NK-92 (cell line): ENCODE results near the gene CCND1.

ENCODE experiments used
- DNase-seq: peaks from one replicate; lab custom pipeline; 2025; ENCODE audit not compliant: unreplicated experiment; lab: John Stamatoyannopoulos, UW

Gene CCND1

DNA sequence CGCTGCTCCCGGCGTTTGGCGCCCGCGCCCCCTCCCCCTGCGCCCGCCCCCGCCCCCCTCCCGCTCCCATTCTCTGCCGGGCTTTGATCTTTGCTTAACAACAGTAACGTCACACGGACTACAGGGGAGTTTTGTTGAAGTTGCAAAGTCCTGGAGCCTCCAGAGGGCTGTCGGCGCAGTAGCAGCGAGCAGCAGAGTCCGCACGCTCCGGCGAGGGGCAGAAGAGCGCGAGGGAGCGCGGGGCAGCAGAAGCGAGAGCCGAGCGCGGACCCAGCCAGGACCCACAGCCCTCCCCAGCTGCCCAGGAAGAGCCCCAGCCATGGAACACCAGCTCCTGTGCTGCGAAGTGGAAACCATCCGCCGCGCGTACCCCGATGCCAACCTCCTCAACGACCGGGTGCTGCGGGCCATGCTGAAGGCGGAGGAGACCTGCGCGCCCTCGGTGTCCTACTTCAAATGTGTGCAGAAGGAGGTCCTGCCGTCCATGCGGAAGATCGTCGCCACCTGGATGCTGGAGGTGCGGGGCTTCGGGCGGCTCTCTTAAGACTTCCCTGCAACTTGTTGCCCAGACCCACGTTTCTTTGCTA is at the start of gene CCND1:
Gene CCND1 (plus strand): TSS at position 162 of the 587 bp plus-strand sequence. CDS start 158 bp downstream, at position 320.
- no peak for DNase-seq

- no peak for DNase-seq
Measured at GRCh38 chr11:69592986-69593650, 47.8 kb upstream of the CCND1 start.

DNA sequence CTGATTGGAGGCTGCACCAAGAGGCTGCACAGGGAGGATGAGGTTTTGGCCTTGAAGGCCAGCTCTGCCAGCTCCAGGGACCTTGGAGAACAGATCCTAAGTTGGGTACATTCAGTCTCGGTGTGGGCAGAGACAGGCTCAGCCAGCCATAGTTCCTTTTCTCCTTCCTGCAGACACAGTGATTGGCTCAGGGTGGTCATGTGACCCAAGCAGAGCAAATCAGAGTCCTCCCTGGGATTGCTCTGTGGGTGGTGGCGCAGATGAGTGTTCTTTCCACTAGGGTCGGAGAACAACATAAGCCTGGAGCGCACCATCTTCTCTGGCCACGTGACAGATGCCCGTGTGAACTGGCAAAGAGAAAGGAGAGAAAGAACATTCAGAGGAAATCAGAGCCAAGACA is 47.1 kb upstream of the CCND1 start:
- DNase-seq, result no peak

DNA sequence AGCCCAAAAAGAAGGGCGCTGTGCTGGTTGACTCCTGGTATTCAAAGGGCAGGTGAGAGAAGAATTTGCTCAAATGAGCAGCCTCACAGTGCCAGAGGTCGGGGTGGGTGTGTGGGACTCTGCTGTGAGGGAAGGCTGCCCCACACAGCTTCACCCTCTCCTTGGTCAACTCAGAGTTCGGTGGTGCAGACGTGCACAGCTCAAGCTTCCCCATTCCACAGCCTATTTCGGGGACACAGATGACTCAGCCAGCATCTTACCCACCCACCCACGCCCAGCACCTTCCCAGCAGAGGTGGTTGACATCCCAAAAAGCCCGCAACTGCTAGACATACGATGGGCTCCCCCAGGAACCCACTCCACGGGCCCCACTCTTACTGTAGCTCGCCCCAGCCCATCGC is 46.5 kb upstream of the CCND1 start:
- DNase-seq, result no peak

- DNase-seq, result no peak
Measured at GRCh38 chr11:69595805-69596665, 44.9 kb upstream of the CCND1 start.

- no peak for DNase-seq
Measured at GRCh38 chr11:69598147-69598546, 42.8 kb upstream of the CCND1 start.

GRCh38 chr11:69599502-69599901 is 41.5 kb upstream of the CCND1 start:
- DNase-seq, result no peak

GRCh38 chr11:69600001-69600400 is 41.0 kb upstream of the CCND1 start:
- no peak for DNase-seq

- no peak for DNase-seq
Measured at GRCh38 chr11:69601011-69601975, 39.7 kb upstream of the CCND1 start.

DNA sequence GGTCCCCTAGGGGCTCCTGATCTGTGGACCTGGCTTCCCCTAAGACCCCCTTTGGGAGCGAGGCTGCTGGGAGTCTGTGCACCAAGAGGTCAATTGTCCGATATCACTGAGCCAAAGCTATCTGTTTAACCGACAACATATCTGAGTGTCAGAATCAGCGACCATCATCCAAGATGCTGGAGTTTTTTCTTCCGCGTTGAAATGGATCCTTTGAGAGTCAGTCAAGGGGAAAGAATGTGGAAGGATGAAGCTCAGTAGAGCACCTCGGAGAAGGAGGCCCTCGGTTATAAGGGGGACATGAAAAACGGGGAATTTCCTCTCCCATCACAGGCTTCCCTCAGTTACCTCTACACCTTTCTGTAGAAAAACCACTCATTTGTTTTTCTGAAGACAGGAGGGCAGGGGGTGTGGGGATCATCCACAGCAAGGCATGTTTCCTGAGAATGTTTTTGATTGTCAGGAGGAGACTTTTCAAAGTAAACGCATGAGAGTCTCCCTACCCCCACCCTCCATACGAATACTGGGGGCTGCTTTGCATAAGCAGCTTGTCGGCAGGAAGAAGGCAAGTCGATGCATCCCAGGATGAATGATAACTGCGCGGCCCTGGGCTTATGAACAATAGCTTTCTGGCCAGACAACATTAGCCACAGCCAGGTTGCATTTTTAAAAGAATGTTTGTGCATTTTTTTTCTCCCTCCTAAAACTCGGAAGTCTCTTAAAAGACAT is 37.7 kb upstream of the CCND1 start:
- DNase-seq, result no peak

DNA sequence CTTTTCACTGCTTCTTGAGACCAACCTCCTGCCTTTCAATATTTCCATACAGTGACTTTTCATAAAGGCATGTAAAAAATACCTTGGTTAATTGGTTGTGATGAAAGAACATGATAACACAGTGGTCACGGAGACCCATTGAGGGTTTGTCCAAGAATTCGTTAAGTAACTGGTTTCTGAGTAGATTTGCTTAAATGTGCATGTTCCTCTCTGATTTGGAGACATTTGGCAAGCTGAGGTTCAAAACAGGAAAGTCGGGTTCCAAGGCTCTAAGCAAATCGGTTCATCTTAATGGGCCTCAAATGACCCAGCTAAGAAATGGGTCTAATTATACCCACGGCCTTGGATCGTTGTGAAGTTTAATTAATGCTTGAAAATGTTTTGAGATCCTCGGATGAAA is 36.9 kb upstream of the CCND1 start:
- no peak for DNase-seq

DNA sequence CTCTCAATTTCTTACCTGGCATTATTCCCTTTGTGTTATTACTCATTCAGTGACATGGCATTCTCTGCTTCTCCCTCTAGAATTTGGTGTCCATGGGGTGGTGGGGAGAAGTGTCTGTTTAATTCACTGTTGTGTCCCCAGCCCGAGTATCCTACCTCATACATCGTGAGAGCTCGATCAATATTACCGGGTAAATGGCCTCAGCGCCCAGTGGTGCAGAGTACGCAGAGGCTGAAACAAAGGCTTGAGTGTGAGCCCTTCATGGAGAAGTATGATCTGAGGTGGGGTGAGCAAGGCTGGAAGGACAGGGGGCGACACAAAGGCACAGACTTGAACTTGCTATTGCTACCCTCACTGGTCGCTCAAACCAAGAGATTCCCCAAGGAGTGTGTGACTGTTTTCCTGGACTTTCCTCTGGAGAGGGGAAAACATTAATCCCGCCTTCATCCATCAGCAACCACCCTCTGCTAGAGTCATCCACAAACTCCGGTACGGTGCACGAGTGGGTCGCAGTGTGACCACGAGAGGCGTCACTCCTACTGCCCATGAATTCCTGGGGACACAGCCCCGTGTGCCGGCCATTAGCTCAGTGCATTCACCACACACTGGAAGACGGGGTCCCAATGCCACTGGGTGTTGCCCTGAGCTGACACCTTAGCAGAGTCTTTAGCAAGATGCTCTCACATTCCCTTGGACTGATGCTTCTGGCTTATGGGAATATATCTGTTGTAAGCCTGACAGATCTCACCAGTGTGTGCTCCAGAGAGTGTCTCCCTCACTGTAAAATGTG is 35.0 kb upstream of the CCND1 start:
- DNase-seq, result no peak

GRCh38 chr11:69609351-69609750 is 31.6 kb upstream of the CCND1 start:
- DNase-seq, result no peak

GRCh38 chr11:69611548-69612526 is 29.1 kb upstream of the CCND1 start:
- no peak for DNase-seq

DNA sequence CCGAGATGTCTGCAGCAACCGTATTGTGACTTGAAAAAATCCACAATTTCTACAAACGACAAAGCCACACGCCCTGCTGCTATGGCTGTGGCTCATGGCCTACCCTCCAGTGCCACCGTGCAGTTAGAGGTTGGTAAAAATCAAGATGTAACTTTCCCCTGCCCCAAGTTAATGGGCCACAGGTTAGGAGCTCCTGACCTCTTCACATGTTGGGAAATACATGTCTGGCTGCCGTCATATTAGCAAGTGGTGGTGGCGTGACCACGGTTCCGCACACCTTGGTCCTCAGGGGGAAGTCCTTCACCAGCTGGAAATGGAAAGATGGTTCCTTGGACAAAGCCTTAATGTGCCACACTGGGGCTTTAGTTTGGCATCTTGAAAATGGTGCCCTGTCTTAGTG is 27.4 kb upstream of the CCND1 start:
- no peak for DNase-seq

DNA sequence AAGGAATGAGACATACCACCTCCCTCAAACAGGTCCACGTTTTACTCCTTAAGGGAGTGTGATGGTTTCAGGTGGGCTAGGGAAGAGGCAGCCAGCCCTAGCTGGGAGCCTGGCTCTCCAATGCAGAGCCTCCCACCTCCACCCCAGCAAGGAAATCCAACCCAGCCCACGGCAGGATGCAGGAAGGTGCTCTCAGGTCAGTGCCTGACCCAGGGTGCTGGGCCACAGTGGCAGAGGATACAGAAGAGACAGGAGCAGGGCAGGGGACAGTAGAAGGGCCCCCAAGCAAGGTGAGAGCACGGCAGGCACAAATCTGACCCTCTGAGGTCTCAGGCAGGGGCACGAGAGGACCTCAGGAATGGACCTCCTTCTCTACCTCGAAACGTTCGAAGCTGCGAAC is 26.9 kb upstream of the CCND1 start:
- DNase-seq, result no peak

DNA sequence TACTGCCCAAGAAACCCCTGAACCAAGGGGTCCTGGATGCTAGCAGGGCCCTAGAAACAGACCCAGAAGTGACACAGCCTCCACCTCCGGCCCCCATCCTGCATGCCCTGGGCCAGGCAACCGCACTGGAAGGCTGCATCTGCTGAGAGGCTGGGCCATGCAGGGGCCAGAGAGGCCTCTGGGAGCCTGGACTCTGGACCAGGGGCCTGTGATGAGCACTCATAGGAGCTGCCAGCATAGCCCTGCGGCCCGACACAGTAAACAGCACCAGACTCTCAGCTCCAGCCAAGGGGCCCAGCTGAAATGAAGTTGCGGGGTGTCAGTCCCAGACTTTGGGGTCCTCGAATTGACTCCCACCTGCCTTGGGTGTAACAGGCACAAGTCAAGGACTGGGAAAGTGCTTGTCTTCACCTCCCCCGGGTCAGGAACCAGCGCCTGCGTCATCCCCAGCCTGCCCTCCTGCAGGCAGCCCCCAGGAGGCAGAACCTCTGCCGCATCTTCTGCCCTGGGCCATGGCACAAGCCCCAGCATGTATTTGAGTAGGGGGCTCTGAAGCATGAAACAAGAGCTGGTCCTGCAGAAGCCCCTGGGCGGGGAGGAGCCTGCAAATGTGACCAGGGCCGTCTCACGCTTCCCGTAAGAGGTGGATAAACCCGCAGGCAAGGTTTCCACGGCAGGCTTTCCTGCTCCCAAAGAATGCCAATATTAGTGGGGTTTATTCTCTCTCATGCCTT is 25.2 kb upstream of the CCND1 start:
- DNase-seq, result no peak

- DNase-seq, result no peak
Measured at GRCh38 chr11:69617220-69617619, 23.7 kb upstream of the CCND1 start.
